ENCODE measurements around the gene EMILIN1.

EMILIN1 gene

DNA sequence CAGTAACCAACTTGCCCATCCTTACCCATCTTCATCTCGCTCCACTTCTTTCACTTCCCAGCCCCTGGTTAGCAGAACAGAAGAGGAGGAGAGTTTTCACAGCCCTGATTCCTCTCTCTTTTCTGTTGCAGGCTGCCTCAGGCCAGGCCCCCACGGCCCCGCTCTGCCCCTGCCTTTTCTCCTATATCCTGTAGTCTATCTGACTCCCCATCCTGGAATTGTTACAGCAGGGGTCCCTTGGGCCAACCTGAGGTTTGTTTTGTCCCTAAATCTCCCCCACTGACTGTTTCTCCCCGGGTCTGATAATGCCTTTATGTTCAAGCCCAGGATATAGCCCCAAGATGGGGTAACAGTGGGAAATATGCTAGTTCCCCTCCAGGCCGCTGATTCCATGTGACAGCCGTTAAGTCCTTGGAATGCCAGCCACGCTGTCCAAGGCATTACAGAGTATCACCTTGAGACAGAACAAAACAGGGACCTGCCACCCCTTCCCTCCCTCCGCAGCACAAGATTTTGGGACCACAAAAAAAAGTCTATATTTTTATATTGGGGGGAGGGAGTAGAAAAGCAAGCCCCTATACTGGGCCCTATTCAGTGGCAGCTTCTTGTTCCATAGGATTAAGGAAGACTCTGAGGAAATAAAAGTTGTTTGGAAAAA, 8.3 kb upstream of the EMILIN1 start:
- DNase-seq (ENCODE audit: low read depth, low spot score): no peak
- CTCF ChIA-PET: interaction anchor here (0.8 to 1.4 kb wide), 3 partner anchors 11 to 129 kb away, joined by 3 to 4 read pairs (median 3); no protein-coding TSS in a partner anchor
- peak overlapping the region; percentile 91 for H3K4me3 ChIP-seq (ENCODE audit: low read depth, low read length)
- TF ChIP-seq, protein P1, sequence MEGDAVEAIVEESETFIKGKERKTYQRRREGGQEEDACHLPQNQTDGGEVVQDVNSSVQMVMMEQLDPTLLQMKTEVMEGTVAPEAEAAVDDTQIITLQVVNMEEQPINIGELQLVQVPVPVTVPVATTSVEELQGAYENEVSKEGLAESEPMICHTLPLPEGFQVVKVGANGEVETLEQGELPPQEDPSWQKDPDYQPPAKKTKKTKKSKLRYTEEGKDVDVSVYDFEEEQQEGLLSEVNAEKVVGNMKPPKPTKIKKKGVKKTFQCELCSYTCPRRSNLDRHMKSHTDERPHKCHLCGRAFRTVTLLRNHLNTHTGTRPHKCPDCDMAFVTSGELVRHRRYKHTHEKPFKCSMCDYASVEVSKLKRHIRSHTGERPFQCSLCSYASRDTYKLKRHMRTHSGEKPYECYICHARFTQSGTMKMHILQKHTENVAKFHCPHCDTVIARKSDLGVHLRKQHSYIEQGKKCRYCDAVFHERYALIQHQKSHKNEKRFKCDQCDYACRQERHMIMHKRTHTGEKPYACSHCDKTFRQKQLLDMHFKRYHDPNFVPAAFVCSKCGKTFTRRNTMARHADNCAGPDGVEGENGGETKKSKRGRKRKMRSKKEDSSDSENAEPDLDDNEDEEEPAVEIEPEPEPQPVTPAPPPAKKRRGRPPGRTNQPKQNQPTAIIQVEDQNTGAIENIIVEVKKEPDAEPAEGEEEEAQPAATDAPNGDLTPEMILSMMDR (IDR thresholded peaks at IDR 0.05; ENCODE audit: insufficient read depth, low read length, missing control alignments): no peak
- POLR2A ChIA-PET: interaction anchor here (2.2 to 3.4 kb wide), 3 partner anchors 15 to 37 kb away, joined by 7 to 31 read pairs (median 16); partner anchors contain the start of genes AGBL5 and TMEM214

DNA sequence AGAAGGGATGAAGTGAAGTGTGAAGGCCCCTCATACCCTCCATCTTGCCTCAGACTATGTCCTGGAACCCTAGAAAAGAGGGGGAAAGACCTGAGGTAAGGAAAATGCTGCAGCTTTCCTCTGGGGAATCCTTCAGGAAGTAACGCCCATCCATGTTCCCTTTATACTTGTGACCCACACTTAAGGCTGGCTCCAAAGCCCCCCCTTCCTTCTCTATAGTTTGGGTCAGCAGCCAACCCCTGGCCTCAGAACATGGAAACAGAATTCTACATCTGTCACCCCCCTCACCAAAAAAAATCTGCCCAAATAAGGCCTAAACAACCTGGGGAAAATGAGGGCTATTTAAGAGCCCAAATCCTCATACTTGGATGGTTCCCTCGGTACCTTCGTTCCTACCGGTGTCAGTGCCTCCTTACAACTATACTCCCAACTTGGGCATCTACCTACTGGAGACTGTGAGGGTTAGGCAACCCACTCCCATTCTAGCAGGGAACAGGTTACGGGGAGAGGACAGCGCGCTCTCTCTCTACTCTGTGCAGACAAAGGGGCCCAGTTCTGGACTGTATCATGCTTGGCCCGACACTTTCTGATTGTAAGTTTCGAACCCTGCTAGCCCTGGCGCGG, 7.7 kb upstream of the EMILIN1 start:
- ChIA-PET POLR2A (interaction anchor here (1.0 to 3.4 kb wide), 8 partner anchors 8 to 38 kb away, joined by 4 to 31 read pairs (median 8); partner anchors contain the start of genes AGBL5, KHK and TMEM214), CTCF (interaction anchor here (0.8 to 1.4 kb wide), 7 partner anchors 10 to 109 kb away, joined by 3 to 4 read pairs (median 4); no protein-coding TSS in a partner anchor)
- TF ChIP-seq, protein P1 (IDR thresholded peaks at IDR 0.05; ENCODE audit: insufficient read depth, low read length, missing control alignments): no peak
- DNase-seq (ENCODE audit: low read depth, low spot score): no peak
- H3K4me3 ChIP-seq (ENCODE audit: low read depth, low read length): peak overlapping the region; percentile 91

DNA sequence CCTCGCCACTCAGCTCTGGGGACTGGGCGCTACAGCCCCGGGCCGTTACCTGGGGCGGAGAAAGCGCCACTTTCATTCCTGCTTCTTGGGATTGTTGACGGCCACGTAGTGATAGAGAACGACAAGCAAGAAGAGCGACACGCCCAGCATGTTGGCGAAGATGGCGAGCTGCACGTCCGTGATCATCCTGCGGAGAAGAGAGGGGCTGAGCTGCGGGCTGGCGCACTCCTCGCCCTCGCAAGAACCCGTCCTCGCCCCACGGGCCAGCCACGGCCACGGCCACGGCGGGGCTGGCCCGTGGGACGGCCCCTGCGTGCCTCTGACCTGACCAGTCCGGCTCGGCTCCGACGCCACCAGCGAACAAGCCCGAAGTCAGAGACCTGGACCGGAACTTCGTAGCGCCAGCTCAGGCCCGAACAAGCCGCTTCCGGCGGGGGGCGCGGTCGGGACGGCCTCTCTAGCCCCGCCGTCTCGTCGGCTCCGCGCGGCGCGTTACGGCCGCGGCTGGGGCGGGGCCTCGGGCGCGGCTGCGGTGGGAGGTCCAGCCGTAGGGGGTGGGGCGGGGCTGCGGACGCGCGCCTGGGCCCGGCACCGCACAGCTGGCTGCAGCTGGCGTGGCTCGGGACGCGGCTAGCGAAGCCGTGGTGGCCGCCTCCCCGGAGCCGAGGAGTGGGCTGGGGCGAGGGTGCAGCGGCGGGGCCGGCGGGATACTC, 7.0 kb upstream of the EMILIN1 start, which contains the start of gene OST4:
Gene OST4, minus strand, starts transcription at position 378 of the 713 bp plus-strand sequence.
- TF ChIP-seq, protein P1 (IDR thresholded peaks at IDR 0.05; ENCODE audit: insufficient read depth, low read length, missing control alignments): no peak
- CTCF ChIA-PET: interaction anchor here (0.8 to 1.5 kb wide), 7 partner anchors 10 to 109 kb away, joined by 3 to 4 read pairs (median 4); no protein-coding TSS in a partner anchor
- peak; percentile 56 for DNase-seq (ENCODE audit: low read depth, low spot score)
- peak within 1 kb of the TSS; percentile 91 for H3K4me3 ChIP-seq (ENCODE audit: low read depth, low read length)
- POLR2A ChIA-PET: interaction anchor here (0.6 to 3.4 kb wide), 9 partner anchors 9 to 38 kb away, joined by 3 to 31 read pairs (median 7); partner anchors contain the start of genes AGBL5, KHK and TMEM214

DNA sequence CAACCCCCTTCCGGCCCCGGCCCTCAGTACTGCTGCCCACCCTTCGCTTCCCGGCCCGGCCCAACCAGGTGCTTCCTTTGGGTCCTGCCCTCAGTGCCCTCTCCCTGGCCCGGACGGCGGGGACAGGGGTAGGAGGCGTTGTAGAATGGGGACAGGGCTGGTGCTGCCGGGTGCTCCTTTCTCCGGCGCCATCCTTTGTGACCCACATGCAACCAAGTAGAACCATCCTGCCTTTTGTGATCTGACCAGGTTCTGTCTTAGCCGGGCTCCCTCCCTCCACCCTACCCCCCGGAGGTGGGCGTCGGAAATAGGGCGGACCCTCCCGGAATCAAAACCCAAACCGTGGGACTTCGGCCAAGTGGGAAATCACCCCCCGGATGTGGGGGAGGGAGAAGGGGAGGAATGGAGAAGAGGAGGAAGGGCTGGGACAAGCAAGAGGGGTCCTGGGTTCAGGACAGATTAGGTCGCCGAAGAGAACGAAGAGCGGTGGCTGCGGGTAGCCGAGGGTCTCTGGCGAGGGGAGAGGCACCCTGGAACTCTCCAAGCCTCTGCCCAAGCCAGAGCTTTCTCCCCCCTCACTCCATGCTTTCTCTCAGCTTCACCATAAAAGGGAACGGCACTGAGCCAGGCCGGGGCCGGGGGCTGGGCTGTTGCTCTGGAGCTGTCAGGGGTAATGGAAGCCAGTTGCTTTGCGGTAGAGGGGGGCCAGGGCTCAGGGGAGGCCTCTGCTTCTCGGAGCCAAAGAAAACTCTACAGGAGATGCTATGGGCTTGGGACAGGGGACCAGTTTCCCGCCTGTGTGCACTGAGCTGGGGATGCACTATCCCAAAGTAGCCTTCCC, 6.2 kb upstream of the EMILIN1 start:
- CTCF ChIA-PET: interaction anchor here (1.0 to 4.2 kb wide), 9 partner anchors 9 to 119 kb away, joined by 3 to 40 read pairs (median 4); partner anchors contain the start of gene KHK
- POLR2A ChIA-PET: interaction anchor here (0.6 to 3.4 kb wide), 11 partner anchors 8 to 64 kb away, joined by 3 to 31 read pairs (median 7); partner anchors contain the start of genes AGBL5, KHK and TMEM214
- TF ChIP-seq, protein P1 (IDR thresholded peaks at IDR 0.05; ENCODE audit: insufficient read depth, low read length, missing control alignments): no peak
- H3K4me3 ChIP-seq (ENCODE audit: low read depth, low read length): peak overlapping the region; percentile 91
- no peak for DNase-seq (ENCODE audit: low read depth, low spot score)

DNA sequence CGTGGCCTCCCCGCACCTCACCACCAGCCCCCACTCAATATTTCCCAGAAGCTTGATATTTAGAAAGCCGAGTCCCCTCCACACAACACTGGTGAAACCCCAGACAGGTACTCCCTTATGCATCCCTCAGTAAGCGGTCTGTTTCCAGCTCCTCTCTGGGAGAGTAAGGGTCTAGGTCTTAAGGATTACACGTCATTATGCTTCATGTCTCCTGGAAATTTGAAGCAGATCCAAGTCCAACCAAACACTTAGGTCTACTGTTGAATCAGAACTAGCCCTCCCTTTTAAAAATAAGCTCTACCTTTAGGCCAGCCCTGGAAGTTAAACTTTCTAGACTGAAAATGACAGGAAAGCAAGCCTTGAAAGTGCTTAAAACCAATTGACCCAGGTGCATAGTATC, 5.5 kb upstream of the EMILIN1 start:
- ChIA-PET CTCF (interaction anchor here (1.0 to 4.2 kb wide), 6 partner anchors 8 to 118 kb away, joined by 3 to 40 read pairs (median 4); partner anchors contain the start of gene KHK), POLR2A (interaction anchor here (0.7 to 3.4 kb wide), 7 partner anchors 8 to 64 kb away, joined by 3 to 31 read pairs (median 5); partner anchors contain the start of gene AGBL5)
- DNase-seq (ENCODE audit: low read depth, low spot score): no peak
- TF ChIP-seq, protein P1 (IDR thresholded peaks at IDR 0.05; ENCODE audit: insufficient read depth, low read length, missing control alignments): no peak
- no peak overlapping the region for H3K4me3 ChIP-seq (ENCODE audit: low read depth, low read length)
